ENCODE data around the gene DNPEP.

- TF ChIP-seq CTCF (IDR thresholded peaks at IDR 0.05) (no peak), POLR2A (IDR thresholded peaks at IDR 0.05) (no peak)
These were observed 33.1 kb downstream of the DNPEP start for GRCh38 chr2:219354582-219354981.
